ENCODE data around the gene RPL12. TPM values are rescaled to one million over a fixed set of nuclear protein-coding genes. Genes with fewer than 3 reads are reported as not detected.

The RPL12 gene
- total and polyA plus RNA-seq, 9 of the 15 experiments (the other 6 are each of a cell fraction or from before 2014, with no cell fraction given): 1,614 to 4,558 (median 2,531) TPM

- TF ChIP-seq HMGN3 (IDR thresholded peaks at IDR 0.05; ENCODE audit: borderline replicate concordance, extremely low read depth, insufficient read length, low read depth, low read length) (peak; percentile 79), HEY1 (CRISPR knock-in tag; IDR thresholded peaks at IDR 0.05; ENCODE audit: borderline replicate concordance) (no peak), TBP (optimal IDR thresholded peaks at IDR 0.05; ENCODE audit: low read depth, low read length) (peak; percentile 97), ZBTB40 (IDR thresholded peaks at IDR 0.05) (peak; percentile 92), ZBTB40 (CRISPR knock-in tag; IDR thresholded peaks at IDR 0.05) (no peak), MYC (IDR thresholded peaks at IDR 0.05; ENCODE audit: low read depth, low read length) (peak; percentile 48; the same call in 1 of the 2 replicates), MYC (CRISPR knock-in tag; IDR thresholded peaks at IDR 0.05; ENCODE audit: borderline replicate concordance, low read depth) (peak; percentile 36; the same call in 1 of the 2 replicates), NCOA1 (IDR thresholded peaks at IDR 0.05; ENCODE audit: low read depth) (peak; percentile 86), PML (IDR thresholded peaks at IDR 0.05; ENCODE audit: low read length) (peak; percentile 62; the same call in 1 of the 2 replicates), NRF1 (conservative IDR thresholded peaks at IDR 0.05 in 1 of 2, IDR thresholded peaks at IDR 0.05 in 1 of 2) (peak; percentile 89 to 92), TFAP4 (CRISPR knock-in tag; IDR thresholded peaks at IDR 0.05; ENCODE audit: borderline replicate concordance) (peak; percentile 55), ZNF764 (CRISPR knock-in tag; IDR thresholded peaks at IDR 0.05; ENCODE audit: low read depth) (0 out of 2 replicates have a peak, but pooled peaks have one; percentile 49), FOXP4 (CRISPR knock-in tag; IDR thresholded peaks at IDR 0.05; ENCODE audit: borderline replicate concordance) (no peak)
Observed at GRCh38 chr9:127423934-127424675, 27.1 kb downstream of the RPL12 start, which contains the start of gene ZNF79 (continued).

Measured in K562 (cell line).